Hippocampal formation (tissue), 2 donors: Measurements from ENCODE around the gene BNIPL.
A peak's percentile ranks its signal among the peaks of the same experiment; 100 is the strongest.

ENCODE experiments used
- DNase-seq, 2 donors: peaks; one replicate each; lab custom pipeline; 2025; lab: John Stamatoyannopoulos, UW

Gene BNIPL

GRCh38 chr1:151009674-151010345 lies 26.6 kb upstream of the BNIPL start:
- no peak for DNase-seq

- no peak for DNase-seq
These were observed 26.1 kb upstream of the BNIPL start for GRCh38 chr1:151010346-151010726.

- no peak for DNase-seq
These were observed 25.1 kb upstream of the BNIPL start for GRCh38 chr1:151011154-151011850.

GRCh38 chr1:151012684-151013471 lies 23.5 kb upstream of the BNIPL start:
- DNase-seq = no peak

- no peak for DNase-seq
These were observed 22.9 kb upstream of the BNIPL start for GRCh38 chr1:151013518-151013917.

- DNase-seq = peak; percentile 66 to 75
These were observed 11.7 kb upstream of the BNIPL start for GRCh38 chr1:151024540-151025146.

GRCh38 chr1:151026460-151026859 lies 9.9 kb upstream of the BNIPL start:
- DNase-seq = no peak

GRCh38 chr1:151032164-151032563 lies 4.2 kb upstream of the BNIPL start:
- no peak for DNase-seq

GRCh38 chr1:151035167-151035566 lies 1.2 kb upstream of the BNIPL start:
- DNase-seq = no peak

GRCh38 chr1:151037032-151037431 lies 646 bp downstream of the BNIPL start:
- DNase-seq = no peak

GRCh38 chr1:151039521-151039920 lies 3.1 kb downstream of the BNIPL start:
- DNase-seq = no peak

- DNase-seq = no peak
These were observed 6.8 kb downstream of the BNIPL start for GRCh38 chr1:151043163-151043562.

- peak; percentile 43 to 62 for DNase-seq
These were observed 11.2 kb downstream of the BNIPL start, which contains the start of gene C1orf56 for GRCh38 chr1:151047591-151047924. Gene C1orf56 (plus strand): TSS chr1:151047751. CDS start chr1:151047848, 97 bp downstream.

GRCh38 chr1:151047925-151048644 lies 11.7 kb downstream of the BNIPL start:
- DNase-seq = peak; percentile 22 to 59

GRCh38 chr1:151048645-151049032 lies 12.3 kb downstream of the BNIPL start:
- DNase-seq = no peak

- DNase-seq = no peak
These were observed 13.1 kb downstream of the BNIPL start for GRCh38 chr1:151049458-151049857.

- no peak for DNase-seq
These were observed 13.8 kb downstream of the BNIPL start for GRCh38 chr1:151050051-151050688.

- no peak for DNase-seq
These were observed 15.1 kb downstream of the BNIPL start for GRCh38 chr1:151051356-151052009.

GRCh38 chr1:151054971-151055547 lies 18.7 kb downstream of the BNIPL start:
- no peak for DNase-seq

- DNase-seq = no peak
These were observed 19.2 kb downstream of the BNIPL start for GRCh38 chr1:151055581-151055980.
